Activated T-cell treated with anti-CD3 and anti-CD28 coated beads for 4 hours (primary cell): ENCODE results near the gene GDPD2.
A peak's percentile ranks its signal among the peaks of the same experiment; 100 is the strongest.
"Not testable (repeated sequence)": the region's sequence is repeated elsewhere in the genome, so short reads cannot be mapped to it uniquely, and the experiment has no call there.

ENCODE experiments used
- DNase-seq: peaks from one replicate; pipeline ENCODE4 v3.0.0-alpha.2; 2020

GDPD2 gene

GRCh38 chrX:70422851-70423341 is at the start of gene GDPD2:
Gene GDPD2 (plus strand): TSS chrX:70423314. CDS start chrX:70424985, 1,671 bp downstream.
- DNase-seq, result no peak

GRCh38 chrX:70386235-70386634 is 36.9 kb upstream of the GDPD2 start:
- DNase-seq, result no peak

GRCh38 chrX:70398899-70399298 is 24.2 kb upstream of the GDPD2 start:
- DNase-seq, result no peak

GRCh38 chrX:70400181-70400580 is 22.9 kb upstream of the GDPD2 start:
- DNase-seq, result not testable (repeated sequence)

GRCh38 chrX:70402721-70403120 is 20.4 kb upstream of the GDPD2 start:
- DNase-seq, result no peak

GRCh38 chrX:70405003-70405402 is 18.1 kb upstream of the GDPD2 start:
- DNase-seq, result no peak

GRCh38 chrX:70410921-70411320 is 12.2 kb upstream of the GDPD2 start:
- DNase-seq, result no peak

GRCh38 chrX:70411475-70411874 is 11.6 kb upstream of the GDPD2 start:
- no peak for DNase-seq

- no peak for DNase-seq
Observed at GRCh38 chrX:70421618-70422017, 1.5 kb upstream of the GDPD2 start.

GRCh38 chrX:70423936-70424675 is 992 bp downstream of the GDPD2 start:
- no peak for DNase-seq

GRCh38 chrX:70424801-70425200 is 1.7 kb downstream of the GDPD2 start:
- DNase-seq, result no peak

- no peak for DNase-seq
Observed at GRCh38 chrX:70426286-70427278, 3.5 kb downstream of the GDPD2 start.

- DNase-seq, result no peak
Observed at GRCh38 chrX:70427365-70427764, 4.3 kb downstream of the GDPD2 start.

GRCh38 chrX:70429759-70430158 is 6.6 kb downstream of the GDPD2 start:
- DNase-seq, result no peak

GRCh38 chrX:70432936-70433847 is 10.1 kb downstream of the GDPD2 start:
- DNase-seq, result no peak

- DNase-seq, result peak; percentile 60
Observed at GRCh38 chrX:70433848-70434351, 10.8 kb downstream of the GDPD2 start.

GRCh38 chrX:70434352-70434866 is 11.3 kb downstream of the GDPD2 start:
- no peak for DNase-seq

GRCh38 chrX:70434914-70435586 is 11.9 kb downstream of the GDPD2 start:
- no peak for DNase-seq

- DNase-seq, result no peak
Observed at GRCh38 chrX:70436343-70436742, 13.2 kb downstream of the GDPD2 start.

GRCh38 chrX:70437011-70437410 is 13.9 kb downstream of the GDPD2 start:
- DNase-seq, result no peak

GRCh38 chrX:70437921-70438665 is 15.0 kb downstream of the GDPD2 start:
- no peak for DNase-seq
